Spinal cord (tissue), 10 donors: ENCODE results near the gene PPAT. TPM values are rescaled to one million over a fixed set of nuclear protein-coding genes. Genes with fewer than 3 reads are reported as not detected.
"Not testable (repeated sequence)": the region's sequence is repeated elsewhere in the genome, so short reads cannot be mapped to it uniquely, and the experiment has no call there.

Experiments
- DNase-seq, 6 donors: peaks; one replicate each; pipeline versions ENCODE4 v3.0.0 to v3.0.0-alpha.2; 2013 to 2015; ENCODE audit warnings: low spot score in 6 of 6, low read depth in 4 of 6
- H3K27ac ChIP-seq: one replicate; pipeline ENCODE4 v1.5.1; 2013; ENCODE audit warnings: low read depth, low read length, control low read depth
- H3K27me3 ChIP-seq: one replicate; pipeline ENCODE4 v1.6.1; 2013; ENCODE audit warnings: low read length; ENCODE audit not compliant: control insufficient read depth, insufficient read depth
- H3K36me3 ChIP-seq: one replicate; pipeline ENCODE4 v1.6.1; 2013; ENCODE audit warnings: low read length; ENCODE audit not compliant: control insufficient read depth, insufficient read depth
- H3K4me1 ChIP-seq: one replicate; pipeline ENCODE4 v1.6.1; 2013; ENCODE audit warnings: low read length; ENCODE audit not compliant: control insufficient read depth, insufficient read depth
- H3K4me3 ChIP-seq: one replicate; pipeline ENCODE4 v1.5.1; 2013; ENCODE audit warnings: low read depth, low read length, control low read depth
- H3K9me3 ChIP-seq: one replicate; pipeline ENCODE4 v1.6.1; 2013; ENCODE audit warnings: low read length; ENCODE audit not compliant: control insufficient read depth, insufficient read depth
- WGBS: methylation state at CpG from one replicate; pipeline ENCODE4 v1.1.5; 2013; ENCODE audit warnings: missing lambda C conversion rate; ENCODE audit not compliant: insufficient coverage; 5-methylcytosine and 5-hydroxymethylcytosine counted together
- polyA plus RNA-seq, 2 donors: library from polyadenylated mRNA; unstranded; fragments of 120-200 nt; gene quantifications; one replicate each; pipeline ENCODE4 v1.2.1, GENCODE V29; 2013; ENCODE audit not compliant: insufficient read length in 2 of 2
- total RNA-seq, 2 donors: library from RNA; depleted of rRNA in 1 of 2; stranded (reverse); fragments of 120-200 nt in 1 of 2; fragments of >200 nt in 1 of 2; gene quantifications; one replicate each; pipeline versions ENCODE4 v1.2.3 to v1.2.4, GENCODE V29; 2013 to 2014
- donor health status: healthy.

Gene PPAT
- total and polyA plus RNA-seq, 4 donors = 14.4 to 22.4 (median 15.4) TPM

DNA sequence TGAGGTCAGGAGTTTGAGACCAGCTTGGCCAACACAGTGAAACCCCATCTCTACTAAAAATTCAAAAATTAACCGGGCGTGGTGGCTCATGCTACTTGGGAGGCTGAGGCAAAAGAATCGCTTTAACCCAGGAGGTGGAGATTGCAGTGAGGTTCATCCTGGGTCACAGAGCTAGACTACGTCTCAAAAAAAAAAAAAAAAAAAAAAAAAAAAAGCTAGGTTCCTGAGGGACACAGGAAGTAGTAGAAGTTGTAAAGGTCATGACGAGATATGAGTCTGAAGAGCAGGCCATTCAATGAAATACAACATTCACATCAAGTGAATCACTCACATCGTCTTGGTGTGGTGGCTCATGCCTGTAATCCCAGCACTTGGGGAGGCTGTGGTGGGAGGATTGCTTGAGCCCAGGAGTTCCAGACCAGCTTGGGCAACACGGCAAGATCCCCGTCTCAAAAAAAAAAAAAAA is 30.9 kb upstream of the PPAT start:
- H3K4me3 ChIP-seq = peak overlapping the region; percentile 89
- DNase-seq = peak in 1 of 6 donors; percentile 3
- no CpG with 5 or more reads among the region's 8 CpGs for WGBS
- H3K36me3 ChIP-seq = peaks cover 12% of the 10 kb centered on the region
- H3K27ac ChIP-seq = peak overlapping the region; percentile 86
- H3K9me3 ChIP-seq, H3K27me3 ChIP-seq: not testable (repeated sequence)
- H3K4me1 ChIP-seq = peaks cover 11% of the 10 kb centered on the region

DNA sequence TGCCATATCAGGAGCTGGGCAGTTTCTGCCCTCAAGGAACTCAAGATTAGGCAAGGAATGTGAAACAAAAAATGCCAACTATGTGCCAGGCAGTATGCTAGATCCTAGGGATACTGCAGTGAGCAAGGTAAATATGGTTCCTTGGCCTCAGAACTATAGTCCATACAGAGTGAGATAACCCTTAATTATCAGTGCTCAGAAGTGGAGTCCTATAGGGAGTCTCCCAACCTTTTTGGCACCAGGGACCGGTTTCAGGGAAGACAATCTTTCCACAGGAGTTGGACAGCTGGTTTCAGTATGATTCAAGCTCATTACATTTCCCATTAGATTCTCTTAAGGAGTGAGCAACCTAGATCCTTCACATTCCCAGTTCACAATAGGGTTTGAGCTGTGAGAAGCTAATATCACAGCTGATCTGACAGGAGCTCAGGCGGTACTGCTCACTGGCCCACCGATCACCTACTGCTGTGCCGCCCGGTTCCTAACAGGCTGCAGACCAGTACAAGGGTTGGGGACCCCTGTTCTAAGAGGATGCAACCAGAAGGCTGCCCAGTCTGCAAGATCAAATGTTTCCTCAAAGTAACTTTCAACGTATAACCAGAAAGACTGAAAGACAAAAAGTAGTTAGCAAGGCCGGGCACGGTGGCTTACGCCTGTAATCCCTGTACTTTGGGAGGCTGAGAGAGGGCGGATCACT is 30.3 kb upstream of the PPAT start:
- peaks cover 11% of the 10 kb centered on the region for H3K4me1 ChIP-seq
- WGBS = 70% methylated on average over 9 of the region's 10 CpGs
- H3K4me3 ChIP-seq = peak overlapping the region; percentile 89
- no peak for DNase-seq
- no peak overlapping the region for H3K27ac ChIP-seq
- no peaks in the 10 kb centered on the region for H3K27me3 ChIP-seq
- peaks cover 10% of the 10 kb centered on the region for H3K36me3 ChIP-seq
- no peaks in the 10 kb centered on the region for H3K9me3 ChIP-seq

DNA sequence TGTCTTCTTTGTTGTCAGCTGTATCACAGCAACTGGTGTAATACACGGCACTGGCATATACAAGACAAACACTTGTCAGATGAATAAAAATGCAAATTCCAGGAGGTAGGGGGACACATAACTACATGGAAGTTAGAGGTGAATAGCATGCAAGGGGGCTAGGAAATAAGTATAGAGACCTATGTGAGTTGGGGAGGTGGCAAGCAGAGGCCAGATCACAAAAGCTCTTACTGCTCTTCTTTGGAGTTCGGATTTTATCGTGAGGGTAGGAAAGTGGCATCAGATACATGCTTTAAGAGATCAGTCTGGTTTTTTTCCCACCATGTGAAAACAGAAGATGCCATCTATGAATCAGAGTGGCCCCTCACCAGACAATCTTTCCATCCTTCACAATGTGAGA is 29.2 kb upstream of the PPAT start:
- H3K4me1 ChIP-seq = peaks cover 11% of the 10 kb centered on the region
- no peak for DNase-seq
- no peak overlapping the region for H3K27ac ChIP-seq
- H3K9me3 ChIP-seq = no peaks in the 10 kb centered on the region
- H3K27me3 ChIP-seq = no peaks in the 10 kb centered on the region
- WGBS = no CpG with 5 or more reads among the region's 3 CpGs
- no peak overlapping the region for H3K4me3 ChIP-seq
- H3K36me3 ChIP-seq = peaks cover 15% of the 10 kb centered on the region

DNA sequence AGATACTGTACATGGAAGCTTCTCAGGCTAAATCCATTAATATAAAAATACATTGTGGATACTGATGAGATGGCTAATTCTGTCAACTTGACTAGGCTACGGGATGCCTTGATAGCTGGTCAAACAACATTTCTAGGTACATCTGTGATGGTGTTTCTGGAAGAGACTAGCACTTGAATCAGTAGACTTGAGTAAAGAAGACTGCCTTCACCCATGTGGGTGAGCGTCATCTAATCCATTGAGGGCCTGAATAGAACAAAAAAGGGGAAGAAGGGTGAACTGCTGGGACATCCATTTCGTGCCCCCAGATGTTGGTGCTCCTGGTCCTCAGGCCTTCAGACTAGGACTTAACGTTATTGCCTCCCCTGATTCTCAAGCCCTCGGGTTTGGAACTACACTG is 28.3 kb upstream of the PPAT start:
- DNase-seq = no peak
- Histone ChIP-seq H3K27me3 (no peaks in the 10 kb centered on the region), H3K36me3 (peaks cover 15% of the 10 kb centered on the region), H3K9me3 (no peaks in the 10 kb centered on the region), H3K4me1 (peaks cover 11% of the 10 kb centered on the region), H3K4me3 (no peak overlapping the region), H3K27ac (no peak overlapping the region)
- WGBS = 85% methylated on average over 5 of the region's 5 CpGs

DNA sequence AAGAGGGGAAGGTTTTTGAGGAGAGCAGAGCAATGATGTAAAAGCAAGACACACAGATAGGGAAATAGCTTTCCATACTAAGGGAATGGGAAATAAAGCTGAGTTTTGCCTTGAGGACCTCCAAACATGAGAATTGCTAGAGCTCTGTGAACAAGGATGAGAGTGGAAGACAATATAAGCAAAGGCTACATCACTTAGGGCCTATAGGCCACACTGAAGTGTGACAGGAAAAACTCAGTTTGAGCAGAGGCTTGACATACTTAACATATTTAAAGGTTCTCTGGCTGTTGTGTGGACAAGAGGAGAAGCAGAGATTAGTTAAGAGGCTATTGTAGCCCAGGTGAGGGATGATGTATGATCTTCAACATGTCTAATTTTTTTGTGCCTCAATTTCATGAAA is 26.7 kb upstream of the PPAT start:
- H3K27me3 ChIP-seq = no peaks in the 10 kb centered on the region
- H3K4me3 ChIP-seq = no peak overlapping the region
- no peaks in the 10 kb centered on the region for H3K9me3 ChIP-seq
- H3K36me3 ChIP-seq = peaks cover 18% of the 10 kb centered on the region
- no peak overlapping the region for H3K27ac ChIP-seq
- H3K4me1 ChIP-seq = peaks cover 11% of the 10 kb centered on the region
- no peak for DNase-seq

DNA sequence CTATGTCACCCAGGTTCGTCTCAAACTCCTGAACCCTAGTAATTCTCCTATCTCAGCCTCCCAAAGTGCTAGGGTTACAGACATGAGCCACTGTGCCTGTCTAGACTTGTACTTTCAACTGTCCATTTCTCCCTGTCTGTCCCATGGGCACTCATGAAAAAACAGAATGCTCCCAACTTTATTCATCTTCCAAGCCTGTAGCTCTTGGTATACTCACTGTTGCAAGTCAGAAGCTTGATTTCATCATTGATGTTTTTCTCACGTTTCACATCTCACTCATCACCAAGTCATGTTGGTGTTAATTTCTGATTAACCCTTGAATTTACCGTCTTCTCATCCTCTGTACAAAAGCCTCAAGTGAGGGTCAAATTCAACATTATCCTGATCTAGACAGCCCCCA is 24.7 kb upstream of the PPAT start:
- Histone ChIP-seq H3K36me3 (peaks cover 30% of the 10 kb centered on the region), H3K4me1 (no peaks in the 10 kb centered on the region), H3K9me3 (no peaks in the 10 kb centered on the region), H3K27me3 (no peaks in the 10 kb centered on the region), H3K4me3 (no peak overlapping the region), H3K27ac (no peak overlapping the region)
- 82% methylated on average over 3 of the region's 3 CpGs for WGBS
- no peak for DNase-seq

DNA sequence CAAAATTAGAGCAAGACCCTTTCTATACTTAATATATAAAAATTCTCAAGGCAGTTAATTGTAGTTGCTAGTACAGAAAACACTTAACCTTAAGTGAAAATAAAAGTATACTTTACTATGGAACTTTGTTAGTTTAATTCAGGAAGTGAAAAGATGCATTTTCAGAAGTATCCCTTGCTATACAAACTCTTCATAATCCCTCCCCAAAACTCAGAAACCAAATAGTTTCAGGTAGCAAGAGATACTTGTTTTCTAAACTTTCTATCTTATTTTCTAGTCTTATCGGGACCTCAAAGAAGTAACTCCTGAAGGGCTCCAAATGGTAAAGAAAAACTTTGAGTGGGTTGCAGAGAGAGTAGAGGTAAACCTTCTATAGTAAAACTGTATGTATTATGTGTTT is 14.9 kb upstream of the PPAT start:
- WGBS = no CpG with 5 or more reads among the region's 1 CpG
- Histone ChIP-seq H3K4me1 (no peaks in the 10 kb centered on the region), H3K4me3 (no peak overlapping the region), H3K27me3 (no peaks in the 10 kb centered on the region), H3K27ac (no peak overlapping the region), H3K9me3 (no peaks in the 10 kb centered on the region), H3K36me3 (peaks cover 12% of the 10 kb centered on the region)
- DNase-seq = no peak

DNA sequence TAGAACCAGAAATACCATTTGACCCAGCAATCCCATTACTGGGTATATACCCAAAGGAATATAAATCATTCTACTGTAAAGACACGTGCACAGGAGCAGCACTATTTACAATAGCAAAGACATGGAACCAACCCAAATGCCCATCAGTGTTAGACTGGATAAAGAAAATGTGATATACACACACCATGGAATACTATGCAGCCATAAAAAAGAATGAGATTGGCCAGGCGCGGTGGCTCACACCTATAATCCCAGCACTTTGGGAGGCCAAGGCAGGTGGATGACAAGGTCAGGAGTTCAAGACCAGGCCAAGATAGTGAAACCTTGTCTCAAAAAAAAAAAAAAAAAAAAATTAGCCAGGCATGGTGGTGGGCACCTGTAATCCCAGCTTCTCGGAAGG is 14.1 kb upstream of the PPAT start:
- 100% methylated on average over 2 of the region's 4 CpGs for WGBS
- H3K4me1 ChIP-seq, H3K4me3 ChIP-seq, DNase-seq, H3K27ac ChIP-seq, H3K9me3 ChIP-seq, H3K27me3 ChIP-seq: not testable (repeated sequence)
- H3K36me3 ChIP-seq = peaks cover 12% of the 10 kb centered on the region

DNA sequence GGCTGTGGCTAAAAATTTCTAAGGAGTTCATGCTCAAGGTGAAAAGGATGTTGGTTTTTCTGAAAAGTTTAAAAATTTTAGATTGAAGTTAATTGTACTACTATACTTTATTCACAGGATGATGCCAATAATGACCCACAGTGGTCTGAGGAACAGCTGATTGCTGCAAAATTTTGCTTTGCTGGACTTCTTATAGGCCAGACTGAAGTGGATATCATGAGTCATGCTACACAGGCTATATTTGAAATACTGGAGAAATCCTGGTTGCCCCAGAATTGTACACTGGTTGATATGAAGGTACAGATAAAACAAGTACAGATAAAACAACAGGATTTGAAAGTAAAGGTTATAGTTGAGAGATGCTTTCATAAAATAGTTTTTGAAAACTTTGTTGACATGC is 12.9 kb upstream of the PPAT start:
- peaks cover 12% of the 10 kb centered on the region for H3K36me3 ChIP-seq
- no peak overlapping the region for H3K4me3 ChIP-seq
- H3K27ac ChIP-seq = no peak overlapping the region

DNA sequence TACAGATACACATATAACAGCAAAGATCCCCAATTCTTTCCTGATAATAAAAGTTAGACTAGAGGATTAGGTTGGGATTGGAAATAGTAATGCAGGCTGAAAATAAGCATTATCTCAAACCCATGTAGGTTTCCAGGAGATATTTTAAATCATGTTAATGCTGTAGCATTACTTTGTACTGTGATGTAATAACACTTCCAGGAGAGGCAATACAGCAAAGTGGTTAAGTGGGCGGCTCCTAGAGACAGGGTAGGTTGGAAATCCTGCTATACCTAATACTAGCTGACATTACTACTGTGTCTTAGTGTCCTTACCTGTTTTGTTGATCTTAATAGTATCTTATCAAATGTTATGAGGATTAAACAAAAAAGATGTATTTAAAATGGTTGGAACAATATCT is 10.3 kb upstream of the PPAT start:
- H3K27ac ChIP-seq = no peak overlapping the region
- DNase-seq = no peak
- no peaks in the 10 kb centered on the region for H3K9me3 ChIP-seq
- H3K4me1 ChIP-seq = no peaks in the 10 kb centered on the region
- no peaks in the 10 kb centered on the region for H3K27me3 ChIP-seq
- WGBS = no CpG with 5 or more reads among the region's 1 CpG
- H3K36me3 ChIP-seq = peaks cover 8% of the 10 kb centered on the region
- H3K4me3 ChIP-seq = no peak overlapping the region

More for the DNA sequence above, 12.9 kb upstream of the PPAT start:
- Histone ChIP-seq H3K27me3 (no peaks in the 10 kb centered on the region), H3K9me3 (no peaks in the 10 kb centered on the region), H3K4me1 (no peaks in the 10 kb centered on the region)
- DNase-seq = no peak
